SK-N-SH (cell line): ENCODE data around the gene CRELD2. TPM values are rescaled to one million over a fixed set of nuclear protein-coding genes. Genes with fewer than 3 reads are reported as not detected.

ENCODE experiments used
- CTCF ChIA-PET: fragments of 300-600, 350-600 bp; formaldehyde crosslinking; extraction: SDS; loops from one replicate; lab custom pipeline; 2021; lab: Yijun Ruan, JAX
- POLR2A ChIA-PET: fragments of 350-600 bp; sonication (Branson Sonifier 250); formaldehyde crosslinking; extraction: SDS; loops from one replicate; lab custom pipeline; 2020; ENCODE audit warnings: antibody characterized with exemption, inconsistent platforms; lab: Yijun Ruan, JAX
- DNase-seq: peaks from one replicate; pipeline ENCODE4 v3.0.0; 2012
- H2AFZ ChIP-seq: fragments of 200-600 bp; sonication (generic); 2 replicates; pipeline ENCODE4 v1.8.1; 2016; ENCODE audit warnings: antibody characterized with exemption, mild to moderate bottlenecking, low read depth
- H3F3A ChIP-seq: fragments of 200-600 bp; sonication (generic); replicated peaks from 2 replicates; pipeline ENCODE3; 2016; ENCODE audit warnings: antibody characterized with exemption, mild to moderate bottlenecking; ENCODE audit not compliant: insufficient read depth
- H3K27ac ChIP-seq, 2 experiments: fragments of 200-500 bp in 1 of 2; fragments of 200-600 bp in 1 of 2; sonication (Bioruptor generic) in 1 of 2; sonication (generic), shearing (Covaris generic) in 1 of 2; 2 replicates each; pipeline versions ENCODE4 v1.5.1 to v1.6.1; 2014 to 2016; ENCODE audit warnings: low read depth in 2 of 2, inconsistent platforms in 1 of 2, low read length in 1 of 2, mild to moderate bottlenecking in 1 of 2, mixed read lengths in 1 of 2
- H3K27me3 ChIP-seq: fragments of 200-600 bp; sonication (generic), shearing (Covaris generic); 2 replicates; pipeline ENCODE4 v1.6.1; 2016; ENCODE audit warnings: mixed run types; ENCODE audit not compliant: insufficient read depth
- H3K36me3 ChIP-seq, 2 experiments: fragments of 200-500 bp in 1 of 2; fragments of 200-600 bp in 1 of 2; sonication (Bioruptor generic) in 1 of 2; sonication (generic) in 1 of 2; replicated peaks in 1 of 2; 2 replicates each; pipeline versions ENCODE3 to v1.5.1; 2014 to 2016; ENCODE audit warnings: low read length in 1 of 2, mild to moderate bottlenecking in 1 of 2; ENCODE audit not compliant: insufficient read depth in 2 of 2, control insufficient read depth in 1 of 2
- H3K4me1 ChIP-seq, 2 experiments: fragments of 200-500 bp in 1 of 2; fragments of 200-600 bp in 1 of 2; sonication (Bioruptor generic) in 1 of 2; sonication (generic), shearing (Covaris generic) in 1 of 2; 2 replicates each; pipeline versions ENCODE4 v1.5.1 to v1.6.1; 2014 to 2016; ENCODE audit warnings: low read depth in 1 of 2, low read length in 1 of 2, mixed run types in 1 of 2; ENCODE audit not compliant: insufficient read depth in 2 of 2, control insufficient read depth in 1 of 2
- H3K4me2 ChIP-seq: fragments of 200-600 bp; sonication (generic), shearing (Covaris generic); 2 replicates; pipeline ENCODE4 v1.6.1; 2017; ENCODE audit warnings: mixed run types
- H3K4me3 ChIP-seq, 2 experiments: fragments of 200-500 bp in 1 of 2; fragments of 200-600 bp in 1 of 2; sonication (Bioruptor generic) in 1 of 2; sonication (generic), shearing (Covaris generic) in 1 of 2; 2 replicates each; pipeline versions ENCODE4 v1.5.1 to v1.8.1; 2014 to 2016; ENCODE audit warnings: low read depth in 2 of 2, inconsistent platforms in 1 of 2, low read length in 1 of 2, mild to moderate bottlenecking in 1 of 2, mixed read lengths in 1 of 2, moderate library complexity in 1 of 2
- H3K79me2 ChIP-seq: fragments of 200-600 bp; sonication (generic); 2 replicates; pipeline ENCODE4 v1.8.1; 2017; ENCODE audit warnings: mild to moderate bottlenecking; ENCODE audit not compliant: insufficient read depth
- H3K9ac ChIP-seq: fragments of 200-600 bp; sonication (generic); 2 replicates; pipeline ENCODE4 v1.6.1; 2017; ENCODE audit warnings: mixed run types
- H3K9me2 ChIP-seq: fragments of 200-600 bp; sonication (generic); 2 replicates; pipeline ENCODE4 v1.6.1; 2017; ENCODE audit warnings: mixed run types
- H3K9me3 ChIP-seq: fragments of 200-600 bp; sonication (generic); 2 replicates; pipeline ENCODE4 v1.6.1; 2017; ENCODE audit warnings: mixed run types, mild to moderate bottlenecking, moderate library complexity
- H4K20me1 ChIP-seq: fragments of 200-600 bp; sonication (generic); 2 replicates; pipeline ENCODE4 v1.6.1; 2017; ENCODE audit warnings: mild to moderate bottlenecking, mixed run types; ENCODE audit not compliant: insufficient read depth
- CTCF ChIP-seq: fragments of 200-600 bp; sonication (generic); IDR thresholded peaks from 2 replicates; pipeline ENCODE4 v1.6.1; 2017; ENCODE audit warnings: antibody characterized with exemption, mild to moderate bottlenecking, moderate library complexity
- EP300 ChIP-seq, 2 experiments: IDR thresholded peaks; 2 replicates each; pipeline versions ENCODE4 v1.4.0 to v1.6.1; 2012; ENCODE audit warnings: borderline replicate concordance in 1 of 2, low read depth in 1 of 2, low read length in 1 of 2
- EZH2phosphoT487 ChIP-seq: fragments of 200-600 bp; sonication (generic); IDR thresholded peaks from 2 replicates; pipeline ENCODE4 v1.6.1; 2017; ENCODE audit warnings: low read depth, mixed run types, mild to moderate bottlenecking, antibody characterized with exemption, moderate library complexity, borderline replicate concordance
- FOXJ3 ChIP-seq: sonication (generic); formaldehyde crosslinking; IDR thresholded peaks from 2 replicates; pipeline ENCODE4 v1.5.1; 2020; ENCODE audit warnings: mild to moderate bottlenecking, missing genetic modification reagents
- FOXM1 ChIP-seq: IDR thresholded peaks from 2 replicates; pipeline ENCODE4 v1.4.0; 2012; ENCODE audit warnings: low read depth, mild to moderate bottlenecking
- GATA2 ChIP-seq: sonication (generic); formaldehyde crosslinking; IDR thresholded peaks from 2 replicates; pipeline ENCODE4 v1.5.0; 2020; ENCODE audit warnings: mild to moderate bottlenecking, missing genetic modification reagents
- MAX ChIP-seq: IDR thresholded peaks from 2 replicates; pipeline ENCODE4 v1.4.0; 2012; ENCODE audit warnings: low read depth
- MEF2A ChIP-seq: IDR thresholded peaks from 2 replicates; pipeline ENCODE4 v1.4.0; 2012; ENCODE audit warnings: low read depth, borderline replicate concordance
- MXI1 ChIP-seq: IDR thresholded peaks from 2 replicates; pipeline ENCODE4 v1.6.1; 2012; ENCODE audit warnings: mild to moderate bottlenecking, low read depth, low read length, improper control_type of control experiment
- POLR2AphosphoS5 ChIP-seq: IDR thresholded peaks from 2 replicates; pipeline ENCODE4 v1.6.1; 2012; ENCODE audit warnings: low read depth, low read length
- RCOR1 ChIP-seq: fragments of 150-350 bp; IDR thresholded peaks from 2 replicates; pipeline ENCODE4 v1.6.1; 2017; ENCODE audit warnings: antibody characterized with exemption, low read length
- RFX5 ChIP-seq: IDR thresholded peaks from 2 replicates; pipeline ENCODE4 v1.6.1; 2012; ENCODE audit warnings: mild to moderate bottlenecking, improper control_type of control experiment, low read length
- RXRA ChIP-seq: IDR thresholded peaks from 2 replicates; pipeline ENCODE4 v1.4.0; 2012; ENCODE audit warnings: low read depth, mild to moderate bottlenecking, borderline replicate concordance
- SIN3A ChIP-seq: IDR thresholded peaks from 2 replicates; pipeline ENCODE4 v1.6.1; 2012; ENCODE audit warnings: low read depth, mild to moderate bottlenecking, low read length, moderate library complexity, borderline replicate concordance
- WGBS: methylation state at CpG from one replicate; pipeline ENCODE4 v1.1.6; 2017; ENCODE audit warnings: low lambda C conversion rate; 5-methylcytosine and 5-hydroxymethylcytosine counted together
- polyA plus RNA-seq, 3 experiments: library from polyadenylated mRNA; depleted of rRNA; stranded (reverse); fragments of >200 nt; gene quantifications; 2 replicates each; pipeline ENCODE4 v1.2.3, GENCODE V29; 2012
- TF ChIP-seq, protein P1 (sequence below): IDR thresholded peaks from 2 replicates; pipeline ENCODE4; 2012
- TF ChIP-seq, protein P2 (sequence below): IDR thresholded peaks from 2 replicates; pipeline ENCODE4 v1.4.0; 2012; ENCODE audit warnings: low read depth, borderline replicate concordance
- TF ChIP-seq, protein P3 (sequence below): fragments of 150-350 bp; IDR thresholded peaks from 2 replicates; pipeline ENCODE4 v1.6.1; 2016; ENCODE audit warnings: mild to moderate bottlenecking, low read depth, low read length

The CRELD2 gene
- polyA plus RNA-seq, 1 of the 3 experiments (the other 2 are of a cell fraction): 113 TPM

DNA sequence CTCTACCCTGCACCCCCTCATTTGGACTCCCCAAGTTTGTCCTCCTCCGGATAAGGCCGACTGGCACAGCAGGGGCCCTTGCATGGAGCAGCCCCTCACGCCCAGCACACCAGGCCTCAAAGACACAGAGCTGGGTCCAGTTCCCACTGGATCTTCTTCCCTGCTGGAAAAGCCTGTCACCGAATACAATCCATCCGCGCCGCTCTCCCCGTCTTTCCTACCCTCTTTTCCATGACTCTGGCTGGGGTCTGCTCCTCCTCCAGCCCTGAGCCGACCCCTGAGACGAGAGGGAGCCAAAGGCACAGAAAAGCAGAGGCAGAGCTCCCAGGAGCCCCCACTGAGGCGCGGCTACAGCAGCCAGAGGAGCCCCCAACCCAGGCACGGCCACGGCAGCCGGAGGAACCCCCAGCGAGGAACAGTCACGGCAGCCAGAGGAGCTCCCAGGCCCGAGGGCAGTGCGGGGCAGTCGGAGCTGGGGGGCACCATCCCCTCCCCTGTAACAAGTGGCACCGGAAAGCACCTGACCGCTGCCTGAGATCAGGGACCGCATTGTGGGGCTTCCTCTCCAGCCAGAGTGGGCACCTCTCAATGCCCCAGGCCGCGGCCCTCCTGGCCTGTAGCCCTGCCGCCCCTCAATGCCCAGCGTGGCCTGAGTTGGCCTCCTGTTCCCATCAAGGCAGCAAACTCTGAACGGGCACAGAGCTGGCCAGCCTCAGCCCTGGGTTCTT is 12.2 kb upstream of the CRELD2 start (continued):
- TF ChIP-seq, protein P1, sequence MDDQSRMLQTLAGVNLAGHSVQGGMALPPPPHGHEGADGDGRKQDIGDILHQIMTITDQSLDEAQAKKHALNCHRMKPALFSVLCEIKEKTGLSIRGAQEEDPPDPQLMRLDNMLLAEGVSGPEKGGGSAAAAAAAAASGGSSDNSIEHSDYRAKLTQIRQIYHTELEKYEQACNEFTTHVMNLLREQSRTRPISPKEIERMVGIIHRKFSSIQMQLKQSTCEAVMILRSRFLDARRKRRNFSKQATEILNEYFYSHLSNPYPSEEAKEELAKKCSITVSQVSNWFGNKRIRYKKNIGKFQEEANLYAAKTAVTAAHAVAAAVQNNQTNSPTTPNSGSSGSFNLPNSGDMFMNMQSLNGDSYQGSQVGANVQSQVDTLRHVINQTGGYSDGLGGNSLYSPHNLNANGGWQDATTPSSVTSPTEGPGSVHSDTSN: no peak
- no peak for TF ChIP-seq SIN3A
- TF ChIP-seq RXRA: no peak
- TF ChIP-seq FOXM1: no peak
- TF ChIP-seq CTCF: no peak

- Histone ChIP-seq H3K36me3 (peaks cover 9 to 26% of the 10 kb centered on the region in 2 experiments), H3K27ac (no peak overlapping the region), H4K20me1 (no peaks in the 10 kb centered on the region), H3K9me3 (no peaks in the 10 kb centered on the region), H3F3A (peaks cover 5% of the 10 kb centered on the region), H3K27me3 (no peaks in the 10 kb centered on the region), H3K4me3 (no peak overlapping the region), H2AFZ (no peak overlapping the region), H3K79me2 (no peaks in the 10 kb centered on the region; the same call in 1 of the 2 replicates), H3K9me2 (no peaks in the 10 kb centered on the region)
- 93% methylated on average over 13 of the region's 14 CpGs for WGBS
- POLR2A ChIA-PET: no interaction called here
- no peak for DNase-seq
- TF ChIP-seq, protein P2, sequence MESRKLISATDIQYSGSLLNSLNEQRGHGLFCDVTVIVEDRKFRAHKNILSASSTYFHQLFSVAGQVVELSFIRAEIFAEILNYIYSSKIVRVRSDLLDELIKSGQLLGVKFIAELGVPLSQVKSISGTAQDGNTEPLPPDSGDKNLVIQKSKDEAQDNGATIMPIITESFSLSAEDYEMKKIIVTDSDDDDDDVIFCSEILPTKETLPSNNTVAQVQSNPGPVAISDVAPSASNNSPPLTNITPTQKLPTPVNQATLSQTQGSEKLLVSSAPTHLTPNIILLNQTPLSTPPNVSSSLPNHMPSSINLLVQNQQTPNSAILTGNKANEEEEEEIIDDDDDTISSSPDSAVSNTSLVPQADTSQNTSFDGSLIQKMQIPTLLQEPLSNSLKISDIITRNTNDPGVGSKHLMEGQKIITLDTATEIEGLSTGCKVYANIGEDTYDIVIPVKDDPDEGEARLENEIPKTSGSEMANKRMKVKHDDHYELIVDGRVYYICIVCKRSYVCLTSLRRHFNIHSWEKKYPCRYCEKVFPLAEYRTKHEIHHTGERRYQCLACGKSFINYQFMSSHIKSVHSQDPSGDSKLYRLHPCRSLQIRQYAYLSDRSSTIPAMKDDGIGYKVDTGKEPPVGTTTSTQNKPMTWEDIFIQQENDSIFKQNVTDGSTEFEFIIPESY: no peak
- TF ChIP-seq RCOR1: no peak
- TF ChIP-seq GATA2: no peak
- TF ChIP-seq SIN3A: no peak
- TF ChIP-seq POLR2AphosphoS5: no peak
- no peak for TF ChIP-seq EP300 (IDR thresholded peaks at IDR 0.05; ENCODE audit: borderline replicate concordance in 1 of 2, low read depth in 1 of 2, low read length in 1 of 2)
- TF ChIP-seq FOXJ3 (CRISPR knock-in tag): no peak
- TF ChIP-seq RFX5: no peak
- no peak for TF ChIP-seq MEF2A
- TF ChIP-seq, protein P3, sequence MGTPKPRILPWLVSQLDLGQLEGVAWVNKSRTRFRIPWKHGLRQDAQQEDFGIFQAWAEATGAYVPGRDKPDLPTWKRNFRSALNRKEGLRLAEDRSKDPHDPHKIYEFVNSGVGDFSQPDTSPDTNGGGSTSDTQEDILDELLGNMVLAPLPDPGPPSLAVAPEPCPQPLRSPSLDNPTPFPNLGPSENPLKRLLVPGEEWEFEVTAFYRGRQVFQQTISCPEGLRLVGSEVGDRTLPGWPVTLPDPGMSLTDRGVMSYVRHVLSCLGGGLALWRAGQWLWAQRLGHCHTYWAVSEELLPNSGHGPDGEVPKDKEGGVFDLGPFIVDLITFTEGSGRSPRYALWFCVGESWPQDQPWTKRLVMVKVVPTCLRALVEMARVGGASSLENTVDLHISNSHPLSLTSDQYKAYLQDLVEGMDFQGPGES: no peak
- TF ChIP-seq CTCF: no peak
- no peak for TF ChIP-seq MXI1
- no peak for TF ChIP-seq MAX
- TF ChIP-seq EZH2phosphoT487: no peak
- TF ChIP-seq, all 33 proteins: peak for 0
- Histone ChIP-seq H3K4me2 (no peak overlapping the region), H3K9ac (no peak overlapping the region), H3K4me1 (peaks cover 0 to 16% of the 10 kb centered on the region in 2 experiments; a peak in 1 of 4 replicates)
- CTCF ChIA-PET: interaction anchor here (1.1 to 1.6 kb wide), 2 partner anchors 8 to 10 kb away, joined by 3 to 4 read pairs; no protein-coding TSS in a partner anchor
These were observed 11.6 kb upstream of the CRELD2 start for GRCh38 chr22:49906799-49907290.
